Body of pancreas (tissue), 4 donors: ENCODE measurements around the gene CCDC85A. TPM values are rescaled to one million over a fixed set of nuclear protein-coding genes. Genes with fewer than 3 reads are reported as not detected.

Experiments
- ATAC-seq: fragments of 150-250 bp; one replicate; pipeline ENCODE4 v1.9.1; 2016
- DNase-seq, 4 donors: peaks; one replicate each; pipeline ENCODE4 v3.0.0-alpha.2; 2019
- H3K27ac ChIP-seq, 4 donors: fragments of 200-600 bp; sonication (generic); 1 replicate in 3 of 4; 2 replicates in 1 of 4; pipeline versions ENCODE4 v1.5.1 to v1.6.1; 2016 to 2019; ENCODE audit warnings: mild to moderate bottlenecking in 1 of 4, mixed read lengths in 1 of 4, moderate library complexity in 1 of 4
- H3K27me3 ChIP-seq, 2 donors: fragments of 200-600 bp; sonication (generic); one replicate each; pipeline ENCODE4 v1.6.0; 2016; ENCODE audit warnings: mild to moderate bottlenecking in 1 of 2
- H3K36me3 ChIP-seq, 2 donors: fragments of 200-600 bp; sonication (generic); replicated peaks in 1 of 2; 2 replicates each; pipeline ENCODE4 v1.5.1; 2016; ENCODE audit warnings: low read depth in 2 of 2; ENCODE audit not compliant: insufficient read depth in 1 of 2
- H3K4me1 ChIP-seq: fragments of 200-600 bp; sonication (generic); one replicate; pipeline ENCODE4 v1.6.0; 2016
- H3K4me3 ChIP-seq, 2 donors: fragments of 200-600 bp; sonication (generic); 1 replicate in 1 of 2; 2 replicates in 1 of 2; pipeline ENCODE4 v1.5.1; 2016 to 2019
- H3K9me3 ChIP-seq, 3 donors: fragments of 200-600 bp; sonication (generic); 1 replicate in 2 of 3; 2 replicates in 1 of 3; pipeline ENCODE4 v1.5.1; 2016
- CTCF ChIP-seq, 7 experiments: fragments of 450-650 bp in 4 of 7; fragments of 200-600 bp in 3 of 7; sonication (generic) in 3 of 7; IDR thresholded peaks; one replicate each; pipeline ENCODE4 v1.5.1; 2016 to 2019; ENCODE audit warnings: antibody characterized with exemption in 7 of 7
- POLR2A ChIP-seq, 3 donors: fragments of 450-650 bp; IDR thresholded peaks; one replicate each; pipeline ENCODE4 v1.6.1; 2016; ENCODE audit warnings: antibody characterized with exemption in 3 of 3, mild to moderate bottlenecking in 2 of 3
- WGBS, 2 donors: methylation state at CpG; one replicate each; pipeline ENCODE4 v1.1.5; 2017; 5-methylcytosine and 5-hydroxymethylcytosine counted together
- intact Hi-C: fragments of 100-400 bp; cut with DNase I; formaldehyde crosslinking; loops from one replicate; pipeline ENCODE4 v1.15.1; 2023
- total RNA-seq, 2 donors: library from RNA; depleted of rRNA; stranded (reverse); fragments of >200 nt; gene quantifications; one replicate each; pipeline ENCODE4 v1.1.0, GENCODE V29; 2016

CCDC85A gene
- total RNA-seq, 2 donors from 2014 or later, result 2.3 to 2.6 TPM

- ATAC-seq (no peak), DNase-seq (no peak)
- TF ChIP-seq POLR2A (IDR thresholded peaks at IDR 0.05), result no peak
- no peak for TF ChIP-seq CTCF (IDR thresholded peaks at IDR 0.05)
- WGBS, 2 donors, result 76 to 84% methylated on average over 4 of the region's 4 CpGs
- Histone ChIP-seq H3K27me3 (no peaks in the 10 kb centered on the region), H3K4me1 (no peaks in the 10 kb centered on the region), H3K4me3 (no peak overlapping the region), H3K36me3 (no peaks in the 10 kb centered on the region), H3K9me3 (no peaks in the 10 kb centered on the region), H3K27ac (no peak overlapping the region)
- intact Hi-C loops, result no loop called here
Measured at GRCh38 chr2:56318147-56318546, 134.4 kb downstream of the CCDC85A start.

GRCh38 chr2:56325661-56326345 is 142.0 kb downstream of the CCDC85A start:
- no peak overlapping the region for H3K27ac ChIP-seq
- no peaks in the 10 kb centered on the region for H3K9me3 ChIP-seq
- no peaks in the 10 kb centered on the region for H3K27me3 ChIP-seq
- WGBS, 2 donors, result 45 to 52% methylated on average over 3 of the region's 3 CpGs
- H3K4me3 ChIP-seq, result no peak overlapping the region
- no peaks in the 10 kb centered on the region for H3K36me3 ChIP-seq
- DNase-seq (no peak), ATAC-seq (no peak)
- no peaks in the 10 kb centered on the region for H3K4me1 ChIP-seq
- TF ChIP-seq POLR2A (IDR thresholded peaks at IDR 0.05) (no peak), CTCF (IDR thresholded peaks at IDR 0.05) (no peak)
- intact Hi-C loops, result no loop called here

GRCh38 chr2:56326346-56326741 is 142.6 kb downstream of the CCDC85A start:
- 47 to 50% methylated on average over 1 of the region's 1 CpG for WGBS, 2 donors
- Histone ChIP-seq H3K27me3 (no peaks in the 10 kb centered on the region), H3K36me3 (no peaks in the 10 kb centered on the region), H3K27ac (no peak overlapping the region), H3K4me1 (no peaks in the 10 kb centered on the region), H3K9me3 (no peaks in the 10 kb centered on the region), H3K4me3 (no peak overlapping the region)
- TF ChIP-seq CTCF (IDR thresholded peaks at IDR 0.05) (no peak), POLR2A (IDR thresholded peaks at IDR 0.05) (no peak)
- intact Hi-C loops, result no loop called here
- ATAC-seq (no peak), DNase-seq (no peak)

- 73 to 89% methylated on average over 3 to 7 of the region's 7 CpGs for WGBS, 2 donors
- intact Hi-C loops, result no loop called here
- Histone ChIP-seq H3K4me3 (no peak overlapping the region), H3K36me3 (no peaks in the 10 kb centered on the region), H3K27me3 (no peaks in the 10 kb centered on the region), H3K4me1 (peaks cover 7% of the 10 kb centered on the region), H3K9me3 (no peaks in the 10 kb centered on the region), H3K27ac (no peak overlapping the region)
- DNase-seq (no peak), ATAC-seq (no peak)
- TF ChIP-seq CTCF (IDR thresholded peaks at IDR 0.05), result no peak
- no peak for TF ChIP-seq POLR2A (IDR thresholded peaks at IDR 0.05)
Measured at GRCh38 chr2:56331810-56332209, 148.0 kb downstream of the CCDC85A start.
